Fibroblast of lung (primary cell): Measurements from ENCODE around the gene UPK1A.

ENCODE experiments used
- EZH2 ChIP-seq: IDR thresholded peaks from 2 replicates; pipeline ENCODE4 v1.5.1; 2012; ENCODE audit warnings: low read length, control low read depth, mild to moderate bottlenecking; ENCODE audit errors: missing control alignments
- TF ChIP-seq, protein P1 (sequence below), 2 donors: IDR thresholded peaks in 1 of 2; conservative IDR thresholded peaks in 1 of 2; 1 replicate in 1 of 2; 2 replicates in 1 of 2; pipeline ENCODE4 v1.5.1; 2011 to 2012; ENCODE audit warnings: low read length in 2 of 2, control low read depth in 1 of 2, inconsistent platforms in 1 of 2, low read depth in 1 of 2, mild to moderate bottlenecking in 1 of 2

DNA sequence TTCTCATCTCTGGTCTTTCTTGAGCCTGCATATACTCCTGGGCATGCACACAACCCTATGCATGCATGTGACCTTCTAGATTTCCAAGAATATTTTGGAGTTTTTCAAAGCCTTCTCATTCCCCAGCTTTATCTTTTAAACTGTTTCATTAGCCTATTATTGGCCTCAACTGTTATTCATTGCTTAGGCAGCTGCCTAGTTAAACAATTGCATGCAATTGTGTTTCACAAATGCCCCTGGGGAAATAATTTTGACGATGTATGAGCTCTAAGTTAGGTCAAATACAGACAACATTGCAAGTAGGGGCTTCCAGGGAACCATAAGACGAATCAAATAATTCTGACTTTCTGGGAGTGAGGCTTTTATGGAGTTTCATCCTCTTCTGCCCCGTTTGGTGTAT is 2.3 kb upstream of the UPK1A start:
- TF ChIP-seq EZH2: no peak
- TF ChIP-seq, protein P1, sequence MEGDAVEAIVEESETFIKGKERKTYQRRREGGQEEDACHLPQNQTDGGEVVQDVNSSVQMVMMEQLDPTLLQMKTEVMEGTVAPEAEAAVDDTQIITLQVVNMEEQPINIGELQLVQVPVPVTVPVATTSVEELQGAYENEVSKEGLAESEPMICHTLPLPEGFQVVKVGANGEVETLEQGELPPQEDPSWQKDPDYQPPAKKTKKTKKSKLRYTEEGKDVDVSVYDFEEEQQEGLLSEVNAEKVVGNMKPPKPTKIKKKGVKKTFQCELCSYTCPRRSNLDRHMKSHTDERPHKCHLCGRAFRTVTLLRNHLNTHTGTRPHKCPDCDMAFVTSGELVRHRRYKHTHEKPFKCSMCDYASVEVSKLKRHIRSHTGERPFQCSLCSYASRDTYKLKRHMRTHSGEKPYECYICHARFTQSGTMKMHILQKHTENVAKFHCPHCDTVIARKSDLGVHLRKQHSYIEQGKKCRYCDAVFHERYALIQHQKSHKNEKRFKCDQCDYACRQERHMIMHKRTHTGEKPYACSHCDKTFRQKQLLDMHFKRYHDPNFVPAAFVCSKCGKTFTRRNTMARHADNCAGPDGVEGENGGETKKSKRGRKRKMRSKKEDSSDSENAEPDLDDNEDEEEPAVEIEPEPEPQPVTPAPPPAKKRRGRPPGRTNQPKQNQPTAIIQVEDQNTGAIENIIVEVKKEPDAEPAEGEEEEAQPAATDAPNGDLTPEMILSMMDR (conservative IDR thresholded peaks at IDR 0.05 in 1 of 2, IDR thresholded peaks at IDR 0.05 in 1 of 2; ENCODE audit: low read depth in 1 of 2, low read length in 2 of 2): no peak
